SK-N-SH treated with all-trans-retinoic acid at 6 μM for 48 hours (cell line): ENCODE data around the gene SLC36A3.

Experiments
- ATAC-seq: fragments of 200-7000 bp; cut with Tn5 transposase; 3 replicates; pipeline ENCODE4 v1.9.1; 2020; ENCODE audit warnings: mild to moderate bottlenecking, moderate library complexity
- ARNTL ChIP-seq: fragments of 450-650 bp; formaldehyde crosslinking; IDR thresholded peaks from 2 replicates; pipeline ENCODE4 v1.5.0; 2020; ENCODE audit warnings: low read depth, mild to moderate bottlenecking, moderate library complexity, borderline replicate concordance
- BACH2 ChIP-seq: fragments of 250-450 bp; sonication (Bioruptor Pico); IDR thresholded peaks from 2 replicates; pipeline ENCODE4 v1.9.0; 2021; ENCODE audit warnings: mild to moderate bottlenecking, borderline replicate concordance
- CREB5 ChIP-seq: fragments of 250-450 bp; sonication (Bioruptor Pico); IDR thresholded peaks from 2 replicates; pipeline ENCODE4 v1.5.1; 2020; ENCODE audit warnings: low read depth, mild to moderate bottlenecking, moderate library complexity
- CSDC2 ChIP-seq: fragments of 250-450 bp; sonication (Bioruptor Pico); IDR thresholded peaks from 2 replicates; pipeline ENCODE4 v1.5.0; 2020; ENCODE audit warnings: mild to moderate bottlenecking, moderate library complexity
- CSRNP3 ChIP-seq: fragments of 250-450 bp; sonication (Bioruptor Pico); IDR thresholded peaks from 2 replicates; pipeline ENCODE4 v1.5.1; 2021; ENCODE audit warnings: mild to moderate bottlenecking, moderate library complexity
- ESRRG ChIP-seq: fragments of 250-450 bp; sonication (Bioruptor Pico); IDR thresholded peaks from 2 replicates; pipeline ENCODE4 v1.6.1; 2021; ENCODE audit warnings: mild to moderate bottlenecking
- GLIS3 ChIP-seq: fragments of 250-450 bp; sonication (Bioruptor Pico); IDR thresholded peaks from 2 replicates; pipeline ENCODE4 v1.5.0; 2020; ENCODE audit warnings: mild to moderate bottlenecking, moderate library complexity
- ISL1 ChIP-seq: fragments of 250-450 bp; sonication (Bioruptor Pico); IDR thresholded peaks from 2 replicates; pipeline ENCODE4 v2.1.2; 2022; ENCODE audit warnings: mild to moderate bottlenecking, moderate library complexity
- OSR1 ChIP-seq: fragments of 250-450 bp; sonication (Bioruptor Pico); IDR thresholded peaks from 2 replicates; pipeline ENCODE4 v1.8.0; 2022; ENCODE audit warnings: moderate library complexity, mild to moderate bottlenecking, inconsistent platforms
- POU6F1 ChIP-seq: fragments of 250-450 bp; sonication (Bioruptor Pico); IDR thresholded peaks from 2 replicates; pipeline ENCODE4 v1.8.0; 2021; ENCODE audit warnings: low read depth, mild to moderate bottlenecking, moderate library complexity, borderline replicate concordance
- PPARA ChIP-seq: fragments of 250-450 bp; sonication (Bioruptor Pico); IDR thresholded peaks from 2 replicates; pipeline ENCODE4 v1.5.0; 2020; ENCODE audit warnings: mild to moderate bottlenecking, borderline replicate concordance
- RARB ChIP-seq: fragments of 250-450 bp; sonication (Bioruptor Pico); IDR thresholded peaks from 2 replicates; pipeline ENCODE4 v1.8.0; 2021; ENCODE audit warnings: mild to moderate bottlenecking, moderate library complexity
- SNAI2 ChIP-seq: fragments of 250-450 bp; sonication (Bioruptor Pico); IDR thresholded peaks from 2 replicates; pipeline ENCODE4 v1.5.0; 2020; ENCODE audit warnings: mild to moderate bottlenecking, moderate library complexity
- TCF4 ChIP-seq: fragments of 250-450 bp; sonication (Bioruptor Pico); IDR thresholded peaks from 2 replicates; pipeline ENCODE4 v1.8.0; 2021; ENCODE audit warnings: mild to moderate bottlenecking, moderate library complexity, borderline replicate concordance
- TOX ChIP-seq: fragments of 250-450 bp; sonication (Bioruptor Pico); IDR thresholded peaks from 2 replicates; pipeline ENCODE4 v1.8.0; 2021; ENCODE audit warnings: mild to moderate bottlenecking, moderate library complexity, borderline replicate concordance
- ZC3H10 ChIP-seq: fragments of 250-450 bp; sonication (Bioruptor Pico); IDR thresholded peaks from 2 replicates; pipeline ENCODE4 v1.5.1; 2021; ENCODE audit warnings: mild to moderate bottlenecking, moderate library complexity
- ZFP3 ChIP-seq: fragments of 250-450 bp; sonication (Bioruptor Pico); IDR thresholded peaks from 2 replicates; pipeline ENCODE4 v1.5.0; 2020; ENCODE audit warnings: mild to moderate bottlenecking, moderate library complexity
- ZFP30 ChIP-seq: fragments of 450-650 bp; formaldehyde crosslinking; IDR thresholded peaks from 2 replicates; pipeline ENCODE4 v1.5.0; 2022; ENCODE audit warnings: mild to moderate bottlenecking, moderate library complexity
- ZNF565 ChIP-seq: fragments of 450-650 bp; formaldehyde crosslinking; conservative IDR thresholded peaks from 2 replicates; pipeline ENCODE4 v1.5.0; 2020; ENCODE audit warnings: low read depth, mild to moderate bottlenecking, moderate library complexity
- ZNF70 ChIP-seq: fragments of 450-650 bp; formaldehyde crosslinking; IDR thresholded peaks from 2 replicates; pipeline ENCODE4 v1.5.0; 2020; ENCODE audit warnings: mild to moderate bottlenecking, moderate library complexity
- ZNF8 ChIP-seq: fragments of 450-650 bp; formaldehyde crosslinking; IDR thresholded peaks from 2 replicates; pipeline ENCODE4 v1.5.0; 2020; ENCODE audit warnings: mild to moderate bottlenecking, moderate library complexity
- TF ChIP-seq, protein P1 (sequence below): fragments of 250-450 bp; sonication (Bioruptor Pico); IDR thresholded peaks from 2 replicates; pipeline ENCODE4 v1.5.0; 2020; ENCODE audit warnings: mild to moderate bottlenecking, moderate library complexity
- TF ChIP-seq, protein P2 (sequence below): fragments of 250-450 bp; sonication (Bioruptor Pico); IDR thresholded peaks from 2 replicates; pipeline ENCODE4 v1.8.0; 2020; ENCODE audit warnings: mild to moderate bottlenecking, moderate library complexity, borderline replicate concordance

The SLC36A3 gene

DNA sequence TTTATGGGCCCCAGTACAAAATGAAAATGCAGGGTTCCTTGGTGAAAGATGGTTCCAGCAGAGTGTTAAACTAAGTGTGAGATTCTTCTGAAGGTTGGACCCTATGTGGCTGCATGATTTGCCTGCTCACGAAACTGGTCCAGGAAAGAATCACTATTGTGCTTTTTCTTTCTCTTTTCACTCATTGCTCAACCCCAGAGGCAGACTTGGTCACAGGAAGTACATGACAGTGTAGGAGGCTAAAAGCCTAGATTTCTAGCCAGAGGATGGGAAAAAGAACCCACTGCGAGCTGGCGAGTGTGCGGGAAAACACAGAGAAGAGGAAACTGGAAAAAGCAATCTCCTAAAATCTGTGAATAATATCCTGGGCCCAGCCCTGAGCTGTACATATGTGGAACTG, 25.2 kb upstream of the SLC36A3 start:
- ATAC-seq, result no peak
- TF ChIP-seq TCF4 (CRISPR knock-in tag) (no peak), RARB (CRISPR knock-in tag) (no peak), POU6F1 (no peak), GLIS3 (CRISPR knock-in tag) (no peak), ZNF8 (CRISPR knock-in tag) (no peak), ZC3H10 (CRISPR knock-in tag) (no peak), ISL1 (no peak), OSR1 (CRISPR knock-in tag) (no peak), ZNF565 (no peak), CREB5 (CRISPR knock-in tag) (no peak), BACH2 (CRISPR knock-in tag) (no peak), ZFP30 (CRISPR knock-in tag) (no peak), SNAI2 (CRISPR knock-in tag) (no peak), TOX (CRISPR knock-in tag) (no peak), CSRNP3 (CRISPR knock-in tag) (no peak), ARNTL (no peak)
- TF ChIP-seq, protein P1, sequence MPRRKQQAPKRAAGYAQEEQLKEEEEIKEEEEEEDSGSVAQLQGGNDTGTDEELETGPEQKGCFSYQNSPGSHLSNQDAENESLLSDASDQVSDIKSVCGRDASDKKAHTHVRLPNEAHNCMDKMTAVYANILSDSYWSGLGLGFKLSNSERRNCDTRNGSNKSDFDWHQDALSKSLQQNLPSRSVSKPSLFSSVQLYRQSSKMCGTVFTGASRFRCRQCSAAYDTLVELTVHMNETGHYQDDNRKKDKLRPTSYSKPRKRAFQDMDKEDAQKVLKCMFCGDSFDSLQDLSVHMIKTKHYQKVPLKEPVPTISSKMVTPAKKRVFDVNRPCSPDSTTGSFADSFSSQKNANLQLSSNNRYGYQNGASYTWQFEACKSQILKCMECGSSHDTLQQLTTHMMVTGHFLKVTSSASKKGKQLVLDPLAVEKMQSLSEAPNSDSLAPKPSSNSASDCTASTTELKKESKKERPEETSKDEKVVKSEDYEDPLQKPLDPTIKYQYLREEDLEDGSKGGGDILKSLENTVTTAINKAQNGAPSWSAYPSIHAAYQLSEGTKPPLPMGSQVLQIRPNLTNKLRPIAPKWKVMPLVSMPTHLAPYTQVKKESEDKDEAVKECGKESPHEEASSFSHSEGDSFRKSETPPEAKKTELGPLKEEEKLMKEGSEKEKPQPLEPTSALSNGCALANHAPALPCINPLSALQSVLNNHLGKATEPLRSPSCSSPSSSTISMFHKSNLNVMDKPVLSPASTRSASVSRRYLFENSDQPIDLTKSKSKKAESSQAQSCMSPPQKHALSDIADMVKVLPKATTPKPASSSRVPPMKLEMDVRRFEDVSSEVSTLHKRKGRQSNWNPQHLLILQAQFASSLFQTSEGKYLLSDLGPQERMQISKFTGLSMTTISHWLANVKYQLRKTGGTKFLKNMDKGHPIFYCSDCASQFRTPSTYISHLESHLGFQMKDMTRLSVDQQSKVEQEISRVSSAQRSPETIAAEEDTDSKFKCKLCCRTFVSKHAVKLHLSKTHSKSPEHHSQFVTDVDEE (CRISPR knock-in tag), result no peak
- TF ChIP-seq, all 23 proteins: peak for 0

- no peak for ATAC-seq
- TF ChIP-seq CSDC2 (CRISPR knock-in tag) (no peak), ZNF8 (CRISPR knock-in tag) (no peak), ZFP3 (no peak), CSRNP3 (CRISPR knock-in tag) (no peak), GLIS3 (CRISPR knock-in tag) (no peak), ZC3H10 (CRISPR knock-in tag) (no peak), ARNTL (no peak), ISL1 (no peak), TCF4 (CRISPR knock-in tag) (no peak), SNAI2 (CRISPR knock-in tag) (no peak), ZNF70 (no peak), ESRRG (CRISPR knock-in tag) (no peak), CREB5 (CRISPR knock-in tag) (no peak)
Measured at GRCh38 chr5:151327585-151327984, 24.0 kb upstream of the SLC36A3 start.

- ATAC-seq, result no peak
- TF ChIP-seq TOX (CRISPR knock-in tag) (no peak), ZFP30 (CRISPR knock-in tag) (no peak), ZNF70 (no peak), TCF4 (CRISPR knock-in tag) (no peak), ZNF8 (CRISPR knock-in tag) (no peak), GLIS3 (CRISPR knock-in tag) (no peak), SNAI2 (CRISPR knock-in tag) (no peak), ZFP3 (no peak), BACH2 (CRISPR knock-in tag) (no peak), PPARA (CRISPR knock-in tag) (no peak)
- TF ChIP-seq, protein P2, sequence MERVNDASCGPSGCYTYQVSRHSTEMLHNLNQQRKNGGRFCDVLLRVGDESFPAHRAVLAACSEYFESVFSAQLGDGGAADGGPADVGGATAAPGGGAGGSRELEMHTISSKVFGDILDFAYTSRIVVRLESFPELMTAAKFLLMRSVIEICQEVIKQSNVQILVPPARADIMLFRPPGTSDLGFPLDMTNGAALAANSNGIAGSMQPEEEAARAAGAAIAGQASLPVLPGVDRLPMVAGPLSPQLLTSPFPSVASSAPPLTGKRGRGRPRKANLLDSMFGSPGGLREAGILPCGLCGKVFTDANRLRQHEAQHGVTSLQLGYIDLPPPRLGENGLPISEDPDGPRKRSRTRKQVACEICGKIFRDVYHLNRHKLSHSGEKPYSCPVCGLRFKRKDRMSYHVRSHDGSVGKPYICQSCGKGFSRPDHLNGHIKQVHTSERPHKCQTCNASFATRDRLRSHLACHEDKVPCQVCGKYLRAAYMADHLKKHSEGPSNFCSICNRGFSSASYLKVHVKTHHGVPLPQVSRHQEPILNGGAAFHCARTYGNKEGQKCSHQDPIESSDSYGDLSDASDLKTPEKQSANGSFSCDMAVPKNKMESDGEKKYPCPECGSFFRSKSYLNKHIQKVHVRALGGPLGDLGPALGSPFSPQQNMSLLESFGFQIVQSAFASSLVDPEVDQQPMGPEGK, result no peak
- TF ChIP-seq, protein P1 (CRISPR knock-in tag), result no peak
Measured at GRCh38 chr5:151326266-151326665, 22.7 kb upstream of the SLC36A3 start.
